ENCODE results near the gene PLD3.
"Not testable (repeated sequence)": the region's sequence is repeated elsewhere in the genome, so short reads cannot be mapped to it uniquely, and the experiment has no call there.

Gene PLD3

DNA sequence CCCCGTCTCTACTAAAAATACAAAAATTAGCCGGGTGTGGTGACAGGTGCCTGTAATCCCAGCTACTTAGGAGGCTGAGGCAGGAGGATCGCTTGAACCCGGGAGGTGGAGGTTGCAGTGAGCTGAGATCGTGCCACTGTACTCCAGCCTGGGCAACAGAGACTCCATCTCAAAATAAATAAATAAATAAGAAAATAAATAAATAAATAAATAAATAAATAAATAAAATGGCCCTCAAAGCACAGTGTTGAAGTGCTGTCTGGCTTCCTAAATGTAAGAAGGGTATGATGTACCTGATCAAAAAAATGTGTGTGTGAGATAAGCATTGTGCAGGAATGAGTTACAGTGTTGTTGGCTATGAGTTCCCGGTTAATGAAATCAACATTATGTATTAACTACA, 15.4 kb upstream of the PLD3 start:
- H3K9ac ChIP-seq (ENCODE audit: low read length); H3K9me3 ChIP-seq (ENCODE audit: control insufficient read depth, low read length); H3K4me1 ChIP-seq (ENCODE audit: control insufficient read depth, insufficient read depth, low read length); H3K27me3 ChIP-seq (replicated peaks; ENCODE audit: control insufficient read depth, insufficient read depth, low read length); DNase-seq (ENCODE audit: low read depth); H3K4me3 ChIP-seq (ENCODE audit: low read length): not testable (repeated sequence)
- H3K36me3 ChIP-seq (ENCODE audit: control insufficient read depth, insufficient read depth, low read length, severe bottlenecking), result peaks cover 57% of the 10 kb centered on the region

DNA sequence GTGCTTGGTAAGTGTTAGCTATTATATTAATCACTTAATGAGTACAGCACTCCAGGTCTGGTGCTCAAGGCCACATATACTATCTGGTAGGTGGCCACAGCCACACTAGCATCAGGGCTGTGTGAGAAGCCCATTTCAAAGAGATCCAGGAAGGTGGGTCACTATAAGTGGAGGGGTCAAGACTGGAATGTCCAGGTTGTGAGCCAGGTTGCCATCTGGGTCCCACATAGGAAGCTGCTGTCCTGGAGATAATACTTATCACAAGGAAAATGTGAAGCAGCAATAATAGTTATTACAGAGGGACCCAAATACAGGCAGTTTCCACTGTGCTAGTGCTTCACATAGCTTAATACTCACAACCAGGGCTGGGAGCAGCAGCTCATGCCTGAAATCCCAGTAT, 13.4 kb upstream of the PLD3 start:
- no peak for DNase-seq (ENCODE audit: low read depth)
- H3K4me3 ChIP-seq (ENCODE audit: low read length), result no peak overlapping the region
- H3K9me3 ChIP-seq (ENCODE audit: control insufficient read depth, low read length), result no peaks in the 10 kb centered on the region
- H3K4me1 ChIP-seq (ENCODE audit: control insufficient read depth, insufficient read depth, low read length), result no peaks in the 10 kb centered on the region
- peaks cover 57% of the 10 kb centered on the region for H3K36me3 ChIP-seq (ENCODE audit: control insufficient read depth, insufficient read depth, low read length, severe bottlenecking)
- H3K9ac ChIP-seq (ENCODE audit: low read length), result no peak overlapping the region
- H3K27me3 ChIP-seq (replicated peaks; ENCODE audit: control insufficient read depth, insufficient read depth, low read length), result no peaks in the 10 kb centered on the region

DNA sequence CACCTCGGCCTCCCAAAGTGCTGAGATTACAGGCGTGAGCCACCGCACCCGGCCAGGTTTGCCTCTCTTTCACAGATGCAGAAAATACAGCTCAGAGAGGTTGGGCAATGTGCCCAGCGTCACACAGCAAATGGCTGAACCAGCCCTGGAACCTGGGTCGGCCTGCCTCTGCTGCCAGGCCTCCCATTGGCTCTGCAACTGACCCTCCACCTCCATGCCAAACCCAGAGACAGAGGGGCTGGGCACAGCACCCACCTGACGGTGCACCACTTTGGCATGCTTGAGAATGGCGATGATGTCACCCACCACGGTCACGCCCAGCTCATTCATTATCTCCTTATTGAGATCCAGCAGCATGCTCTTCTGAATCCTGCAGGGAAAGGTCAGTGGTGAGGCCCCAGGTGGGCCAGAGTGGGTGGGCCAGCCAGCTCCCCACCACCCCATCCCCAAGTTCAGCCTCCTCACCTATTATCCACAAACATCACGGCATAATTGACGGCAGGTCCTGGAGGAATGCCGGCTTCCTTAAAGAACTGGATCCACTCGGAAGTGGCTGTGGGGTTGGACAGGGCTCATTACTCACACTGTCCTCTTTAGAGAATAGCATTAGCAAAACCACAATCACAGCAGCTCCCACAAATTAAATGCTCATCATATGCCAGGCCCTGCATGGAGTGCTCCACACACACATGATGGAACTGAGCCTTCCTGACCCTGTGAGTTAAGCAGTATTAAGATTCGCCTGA, 12.5 kb upstream of the PLD3 start:
- no peak overlapping the region for H3K9ac ChIP-seq (ENCODE audit: low read length)
- DNase-seq (ENCODE audit: low read depth), result no peak
- H3K4me3 ChIP-seq (ENCODE audit: low read length), result no peak overlapping the region
- no peaks in the 10 kb centered on the region for H3K9me3 ChIP-seq (ENCODE audit: control insufficient read depth, low read length)
- no peaks in the 10 kb centered on the region for H3K27me3 ChIP-seq (replicated peaks; ENCODE audit: control insufficient read depth, insufficient read depth, low read length)
- peaks cover 52% of the 10 kb centered on the region for H3K36me3 ChIP-seq (ENCODE audit: control insufficient read depth, insufficient read depth, low read length, severe bottlenecking)
- H3K4me1 ChIP-seq (ENCODE audit: control insufficient read depth, insufficient read depth, low read length), result no peaks in the 10 kb centered on the region

DNA sequence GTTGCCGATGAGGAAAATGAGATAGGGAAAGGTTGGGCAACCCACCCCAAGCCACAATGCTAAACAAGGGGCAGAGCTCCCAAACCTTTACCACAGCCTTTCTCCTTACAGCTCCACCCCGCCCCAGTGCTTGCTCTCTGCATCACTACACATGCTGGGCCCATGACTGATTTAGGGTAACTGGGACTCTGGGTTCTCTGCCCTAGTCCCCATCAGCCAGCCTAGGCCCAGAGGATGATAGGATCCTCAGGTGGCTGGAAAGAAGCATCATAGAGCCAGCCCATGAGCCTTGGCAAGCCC, 11.9 kb upstream of the PLD3 start:
- peaks cover 3% of the 10 kb centered on the region for H3K4me1 ChIP-seq (ENCODE audit: control insufficient read depth, insufficient read depth, low read length)
- H3K36me3 ChIP-seq (ENCODE audit: control insufficient read depth, insufficient read depth, low read length, severe bottlenecking), result peaks cover 47% of the 10 kb centered on the region
- H3K9me3 ChIP-seq (ENCODE audit: control insufficient read depth, low read length), result no peaks in the 10 kb centered on the region
- DNase-seq (ENCODE audit: low read depth), result no peak
- H3K27me3 ChIP-seq (replicated peaks; ENCODE audit: control insufficient read depth, insufficient read depth, low read length), result no peaks in the 10 kb centered on the region
- no peak overlapping the region for H3K9ac ChIP-seq (ENCODE audit: low read length)
- no peak overlapping the region for H3K4me3 ChIP-seq (ENCODE audit: low read length)

DNA sequence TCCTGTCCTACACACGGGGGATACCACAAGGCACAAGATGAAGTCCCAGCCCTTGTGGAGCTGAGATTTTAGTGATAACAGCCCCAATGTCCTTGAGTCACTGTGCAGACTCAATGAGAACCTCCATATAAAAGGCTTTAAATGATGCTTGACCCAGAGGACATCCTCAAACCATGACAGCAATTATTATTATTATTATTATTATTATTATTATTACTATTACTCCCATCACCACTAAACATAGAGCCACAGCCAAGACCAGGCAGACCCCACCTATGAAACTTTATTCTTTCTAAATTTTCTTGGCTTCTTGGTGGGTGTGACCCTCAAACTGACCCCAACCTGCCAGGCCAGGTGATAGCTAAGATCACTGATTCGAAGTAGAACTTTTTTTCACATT, 11.4 kb upstream of the PLD3 start:
- H3K9me3 ChIP-seq (ENCODE audit: control insufficient read depth, low read length), result no peaks in the 10 kb centered on the region
- H3K4me3 ChIP-seq (ENCODE audit: low read length), result no peak overlapping the region
- H3K36me3 ChIP-seq (ENCODE audit: control insufficient read depth, insufficient read depth, low read length, severe bottlenecking), result peaks cover 42% of the 10 kb centered on the region
- H3K9ac ChIP-seq (ENCODE audit: low read length), result no peak overlapping the region
- peaks cover 9% of the 10 kb centered on the region for H3K4me1 ChIP-seq (ENCODE audit: control insufficient read depth, insufficient read depth, low read length)
- no peak for DNase-seq (ENCODE audit: low read depth)
- no peaks in the 10 kb centered on the region for H3K27me3 ChIP-seq (replicated peaks; ENCODE audit: control insufficient read depth, insufficient read depth, low read length)

DNA sequence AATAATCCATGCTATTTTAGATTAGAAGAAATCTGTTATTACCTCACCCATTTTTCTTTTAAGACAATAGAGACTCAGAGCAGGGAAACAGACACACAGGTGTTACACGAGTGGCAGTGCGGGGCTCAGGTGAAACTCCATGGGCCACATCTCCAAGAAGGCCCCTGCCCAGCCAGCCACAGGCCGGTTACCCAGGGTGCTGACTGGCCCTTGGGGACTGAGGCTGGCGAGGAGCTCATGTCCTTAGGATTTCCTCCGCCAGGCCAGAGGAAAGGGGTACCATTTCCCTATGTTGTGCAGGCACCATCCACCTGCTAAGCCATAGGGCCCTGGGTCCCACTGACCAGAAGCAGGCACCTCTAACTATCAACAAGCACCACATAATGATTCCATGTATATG, 10.9 kb upstream of the PLD3 start:
- no peaks in the 10 kb centered on the region for H3K9me3 ChIP-seq (ENCODE audit: control insufficient read depth, low read length)
- H3K36me3 ChIP-seq (ENCODE audit: control insufficient read depth, insufficient read depth, low read length, severe bottlenecking), result peaks cover 38% of the 10 kb centered on the region
- H3K27me3 ChIP-seq (replicated peaks; ENCODE audit: control insufficient read depth, insufficient read depth, low read length), result no peaks in the 10 kb centered on the region
- peaks cover 9% of the 10 kb centered on the region for H3K4me1 ChIP-seq (ENCODE audit: control insufficient read depth, insufficient read depth, low read length)
- H3K9ac ChIP-seq (ENCODE audit: low read length), result no peak overlapping the region
- DNase-seq (ENCODE audit: low read depth), result no peak
- H3K4me3 ChIP-seq (ENCODE audit: low read length), result no peak overlapping the region

DNA sequence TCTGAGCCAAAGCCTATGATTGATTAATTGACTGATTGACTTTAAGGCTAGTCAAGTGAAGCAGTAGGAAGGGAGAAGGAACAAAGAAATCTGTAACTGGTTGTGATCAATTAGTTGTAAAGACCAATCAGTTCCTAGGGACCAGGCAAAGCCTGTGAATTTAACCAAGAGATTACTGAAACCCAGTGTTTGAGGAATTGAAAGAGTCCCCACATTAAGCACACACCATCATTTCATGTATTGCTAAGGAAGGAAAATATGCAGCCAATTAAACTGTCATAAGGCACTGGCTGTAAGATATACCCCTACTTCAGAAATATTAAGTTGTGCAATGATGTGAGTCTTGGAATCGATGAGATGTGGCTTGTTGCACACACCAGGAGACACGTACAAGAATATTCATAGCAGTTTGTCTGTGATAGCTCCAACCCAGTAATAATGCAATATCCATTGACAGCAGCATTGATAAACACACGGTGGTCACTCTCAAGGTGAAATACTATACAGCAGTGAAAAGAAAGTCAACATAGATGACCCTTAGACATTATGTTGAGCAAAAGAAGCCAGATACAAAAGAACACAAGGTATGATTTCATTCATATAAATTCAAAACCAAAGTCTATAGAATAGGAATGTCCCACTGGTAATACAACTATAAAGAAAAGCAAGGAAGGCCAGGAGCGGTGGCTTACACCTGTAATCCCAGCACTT, 9.3 kb upstream of the PLD3 start:
- peaks cover 24% of the 10 kb centered on the region for H3K36me3 ChIP-seq (ENCODE audit: control insufficient read depth, insufficient read depth, low read length, severe bottlenecking)
- no peak for DNase-seq (ENCODE audit: low read depth)
- no peaks in the 10 kb centered on the region for H3K9me3 ChIP-seq (ENCODE audit: control insufficient read depth, low read length)
- H3K4me3 ChIP-seq (ENCODE audit: low read length), result no peak overlapping the region
- no peak overlapping the region for H3K9ac ChIP-seq (ENCODE audit: low read length)
- H3K4me1 ChIP-seq (ENCODE audit: control insufficient read depth, insufficient read depth, low read length), result peaks cover 9% of the 10 kb centered on the region
- H3K27me3 ChIP-seq (replicated peaks; ENCODE audit: control insufficient read depth, insufficient read depth, low read length), result no peaks in the 10 kb centered on the region

DNA sequence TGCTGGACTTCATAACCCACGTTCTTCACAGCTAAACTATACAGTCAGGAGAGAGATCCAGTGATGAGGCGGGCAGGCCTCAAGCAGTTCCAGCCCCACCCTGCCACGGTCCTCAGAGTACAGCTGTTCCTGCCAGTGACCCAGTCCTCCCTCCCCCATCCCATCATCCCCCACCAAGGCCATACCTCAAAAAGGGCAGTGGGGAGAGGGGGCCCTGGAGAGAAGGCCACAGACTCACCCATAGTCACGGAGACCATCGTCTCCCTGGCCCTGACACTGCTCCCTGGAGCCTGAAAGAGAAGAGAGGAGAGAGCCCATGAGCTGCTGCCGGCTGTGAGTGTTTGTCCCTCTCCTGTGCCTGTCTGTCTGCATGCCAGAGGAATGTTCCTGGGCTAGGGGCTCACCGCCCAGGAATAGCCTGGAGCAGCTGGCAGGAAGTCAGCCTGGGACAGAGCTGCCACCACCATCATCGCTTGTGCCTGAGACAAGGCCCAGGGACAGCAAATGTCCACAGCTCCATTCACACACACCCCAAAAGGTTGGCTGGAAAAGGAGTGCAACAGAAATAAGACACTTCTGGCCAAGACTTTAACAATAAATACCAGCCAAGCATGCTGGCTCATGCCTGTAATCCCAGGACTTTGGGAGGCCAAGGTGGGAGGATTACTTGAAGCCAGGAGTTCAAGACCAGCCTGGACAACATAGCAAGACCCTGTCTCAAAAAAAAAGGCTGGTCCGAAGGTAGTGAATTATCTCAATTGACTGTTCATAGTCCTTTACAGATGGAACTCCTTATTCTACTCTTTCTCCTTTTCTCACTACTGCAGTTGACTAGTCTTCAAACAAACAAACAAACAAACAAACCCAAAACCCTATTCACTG, 6.7 kb upstream of the PLD3 start:
- H3K9ac ChIP-seq (ENCODE audit: low read length), result peak overlapping the region; percentile 60
- DNase-seq (ENCODE audit: low read depth), result peak; percentile 50

DNA sequence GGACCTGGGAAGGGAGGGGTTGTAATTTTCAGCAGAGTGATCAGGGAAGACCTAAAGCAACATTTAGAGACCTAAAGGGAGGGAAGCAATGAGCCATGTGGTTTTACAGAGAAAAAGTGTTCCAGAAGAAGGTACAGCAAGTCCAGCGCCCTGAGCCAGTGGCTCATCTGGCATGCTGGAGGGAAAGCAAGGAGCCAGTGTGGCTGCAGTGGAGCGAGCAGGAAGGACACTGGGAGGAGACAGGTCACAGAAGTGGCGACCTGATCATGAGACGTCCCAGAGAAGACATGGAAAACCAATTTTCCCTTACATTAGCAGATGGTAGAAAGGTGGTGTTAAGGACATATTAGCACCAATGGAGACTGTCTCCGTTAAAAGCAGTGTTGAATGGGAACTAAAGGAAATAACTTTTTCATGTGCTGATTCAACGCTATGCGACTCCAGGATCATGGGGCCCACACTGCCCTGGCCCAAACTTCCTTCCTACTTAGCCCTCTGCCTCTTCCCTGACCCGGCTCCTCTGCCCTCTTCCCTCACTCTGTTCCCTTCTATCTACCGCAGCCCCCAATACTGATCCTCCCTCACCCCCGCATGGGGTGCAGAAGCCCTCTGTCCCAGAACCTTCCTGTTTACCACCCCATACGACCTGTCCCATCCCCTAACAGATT, 5.7 kb upstream of the PLD3 start:
- H3K4me3 ChIP-seq (ENCODE audit: low read length), result no peak overlapping the region
- H3K9ac ChIP-seq (ENCODE audit: low read length), result no peak overlapping the region
- no peak for DNase-seq (ENCODE audit: low read depth)
- H3K4me1 ChIP-seq (ENCODE audit: control insufficient read depth, insufficient read depth, low read length), result peaks cover 17% of the 10 kb centered on the region
- no peaks in the 10 kb centered on the region for H3K27me3 ChIP-seq (replicated peaks; ENCODE audit: control insufficient read depth, insufficient read depth, low read length)
- H3K9me3 ChIP-seq (ENCODE audit: control insufficient read depth, low read length), result no peaks in the 10 kb centered on the region
- peaks cover 10% of the 10 kb centered on the region for H3K36me3 ChIP-seq (ENCODE audit: control insufficient read depth, insufficient read depth, low read length, severe bottlenecking)

More for the DNA sequence above, 6.7 kb upstream of the PLD3 start:
- H3K9me3 ChIP-seq (ENCODE audit: control insufficient read depth, low read length), result no peaks in the 10 kb centered on the region
- peaks cover 9% of the 10 kb centered on the region for H3K4me1 ChIP-seq (ENCODE audit: control insufficient read depth, insufficient read depth, low read length)
- peaks cover 10% of the 10 kb centered on the region for H3K36me3 ChIP-seq (ENCODE audit: control insufficient read depth, insufficient read depth, low read length, severe bottlenecking)
- no peak overlapping the region for H3K4me3 ChIP-seq (ENCODE audit: low read length)
- H3K27me3 ChIP-seq (replicated peaks; ENCODE audit: control insufficient read depth, insufficient read depth, low read length), result no peaks in the 10 kb centered on the region

DNA sequence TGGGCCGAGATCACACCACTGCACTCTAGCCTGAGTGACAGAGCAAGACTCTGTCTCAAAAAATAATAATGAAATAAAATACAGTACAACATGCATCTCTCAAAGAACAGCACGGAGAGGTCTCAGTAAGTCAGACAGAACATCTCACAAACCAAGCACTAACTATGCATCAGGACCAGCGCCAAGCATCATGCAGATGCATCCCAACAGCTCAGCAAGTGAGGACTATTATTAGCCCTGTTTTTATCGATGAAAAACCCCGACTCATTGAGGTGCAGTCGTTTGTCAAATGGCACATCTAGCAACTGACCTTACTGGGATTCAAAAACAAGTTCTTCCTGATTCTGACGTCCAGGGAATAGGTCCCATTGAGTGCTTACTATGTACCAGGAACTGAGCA, 4.1 kb upstream of the PLD3 start:
- Histone ChIP-seq H3K4me1 (ENCODE audit: control insufficient read depth, insufficient read depth, low read length) (peaks cover 23% of the 10 kb centered on the region), H3K9ac (ENCODE audit: low read length) (no peak overlapping the region), H3K27me3 (replicated peaks; ENCODE audit: control insufficient read depth, insufficient read depth, low read length) (no peaks in the 10 kb centered on the region), H3K36me3 (ENCODE audit: control insufficient read depth, insufficient read depth, low read length, severe bottlenecking) (peaks cover 5% of the 10 kb centered on the region), H3K9me3 (ENCODE audit: control insufficient read depth, low read length) (no peaks in the 10 kb centered on the region), H3K4me3 (ENCODE audit: low read length) (no peak overlapping the region)
- no peak for DNase-seq (ENCODE audit: low read depth)
